ENCODE results near the gene ETF1. TPM values are rescaled to one million over a fixed set of nuclear protein-coding genes. Genes with fewer than 3 reads are reported as not detected.
"Not testable (repeated sequence)": the region's sequence is repeated elsewhere in the genome, so short reads cannot be mapped to it uniquely, and the experiment has no call there.

The ETF1 gene
- total and polyA plus RNA-seq, 4 experiments from 2014 or later: 31.1 to 46.5 (median 43.9) TPM

DNA sequence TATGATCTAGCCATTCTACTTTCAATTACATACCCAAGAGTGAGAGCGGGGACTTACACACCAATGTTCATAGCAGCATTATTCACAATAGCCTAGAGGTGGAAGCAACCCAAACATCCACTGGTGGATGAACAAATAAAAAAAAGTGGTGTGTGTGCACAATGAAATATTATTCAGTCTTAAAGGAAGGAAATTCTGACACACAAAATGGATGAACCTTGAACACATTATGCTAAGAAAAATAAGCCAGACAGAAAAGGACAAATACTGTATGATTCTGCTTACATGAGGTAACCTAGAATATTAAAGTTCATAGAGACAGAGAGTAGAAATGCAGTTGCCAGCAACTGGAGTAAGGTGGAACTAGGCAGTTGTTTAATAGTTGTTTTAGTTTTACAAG lies 22.1 kb downstream of the ETF1 start:
- no peak for DNase-seq
- no peak overlapping the region for H3K4me3 Mint-ChIP-seq
- H3K27ac Mint-ChIP-seq: no peak overlapping the region
- peaks cover 19 to 36% (median 22%) of the 10 kb centered on the region in 4 donors for H3K4me1 Mint-ChIP-seq
- H3K27me3 Mint-ChIP-seq: no peaks in the 10 kb centered on the region
- intact Hi-C loops (cut with micrococcal nuclease): no loop called here
- H3K36me3 Mint-ChIP-seq: peaks cover 15 to 35% of the 10 kb centered on the region in 2 donors
- Histone ChIP-seq H3K36me3 (ENCODE audit: insufficient read depth, low read length) (peaks cover 26% of the 10 kb centered on the region), H3K4me3 (ENCODE audit: low read length in 2 of 2) (no peak overlapping the region), H3K9me3 (ENCODE audit: control insufficient read depth in 1 of 2, low read length in 2 of 2) (no peaks in the 10 kb centered on the region), H3K4me1 (ENCODE audit: insufficient read depth, low read length) (no peaks in the 10 kb centered on the region), H3K27me3 (ENCODE audit: insufficient read depth, low read length) (no peaks in the 10 kb centered on the region), H3K27ac (ENCODE audit: low read depth, low read length) (no peak overlapping the region)
- CTCF ChIA-PET (ENCODE audit: partially characterized antibody): no interaction called here
- POLR2A ChIA-PET (ENCODE audit: partially characterized antibody): no interaction called here
- no peaks in the 10 kb centered on the region for H3K9me3 Mint-ChIP-seq

DNA sequence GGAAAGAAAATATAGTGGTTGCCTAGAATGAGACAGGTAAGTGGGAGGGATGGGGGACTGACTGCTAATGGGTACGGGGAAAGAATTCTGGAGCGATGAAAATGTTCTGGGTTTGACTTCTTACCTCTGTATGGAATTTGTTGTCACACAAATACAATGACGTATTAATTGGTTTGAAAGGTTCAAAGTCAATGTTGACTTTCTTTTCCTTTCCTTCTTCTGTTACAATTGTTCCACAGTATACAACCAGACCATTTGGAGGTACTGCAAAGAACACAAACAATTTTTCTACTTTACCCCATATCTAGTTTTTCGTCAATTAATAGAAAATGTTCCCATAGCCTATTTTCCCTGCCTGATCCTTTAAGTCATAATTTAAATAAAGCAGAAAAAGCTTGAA lies 25.6 kb downstream of the ETF1 start:
- H3K27me3 Mint-ChIP-seq: no peaks in the 10 kb centered on the region
- H3K4me1 Mint-ChIP-seq: peaks cover 16 to 21% (median 18%) of the 10 kb centered on the region in 4 donors
- no peaks in the 10 kb centered on the region for H3K4me1 ChIP-seq (ENCODE audit: insufficient read depth, low read length)
- no peak overlapping the region for H3K27ac ChIP-seq (ENCODE audit: low read depth, low read length)
- no peak for DNase-seq
- no peak overlapping the region for H3K27ac Mint-ChIP-seq
- no peak overlapping the region for H3K4me3 Mint-ChIP-seq
- H3K27me3 ChIP-seq (ENCODE audit: insufficient read depth, low read length): no peaks in the 10 kb centered on the region
- no peak overlapping the region for H3K4me3 ChIP-seq (ENCODE audit: low read length in 2 of 2)
- no peaks in the 10 kb centered on the region for H3K9me3 Mint-ChIP-seq
- no peaks in the 10 kb centered on the region for H3K9me3 ChIP-seq (ENCODE audit: control insufficient read depth in 1 of 2, low read length in 2 of 2)
- H3K36me3 ChIP-seq (ENCODE audit: insufficient read depth, low read length): peaks cover 57% of the 10 kb centered on the region
- intact Hi-C loops (cut with micrococcal nuclease): no loop called here
- peaks cover 16 to 64% of the 10 kb centered on the region in 2 donors for H3K36me3 Mint-ChIP-seq
- ChIA-PET POLR2A (ENCODE audit: partially characterized antibody) (no interaction called here), CTCF (ENCODE audit: partially characterized antibody) (interaction anchor here (4.3 kb wide), 1 partner anchor 68 kb away, joined by 14 read pairs; no protein-coding TSS in a partner anchor)

DNA sequence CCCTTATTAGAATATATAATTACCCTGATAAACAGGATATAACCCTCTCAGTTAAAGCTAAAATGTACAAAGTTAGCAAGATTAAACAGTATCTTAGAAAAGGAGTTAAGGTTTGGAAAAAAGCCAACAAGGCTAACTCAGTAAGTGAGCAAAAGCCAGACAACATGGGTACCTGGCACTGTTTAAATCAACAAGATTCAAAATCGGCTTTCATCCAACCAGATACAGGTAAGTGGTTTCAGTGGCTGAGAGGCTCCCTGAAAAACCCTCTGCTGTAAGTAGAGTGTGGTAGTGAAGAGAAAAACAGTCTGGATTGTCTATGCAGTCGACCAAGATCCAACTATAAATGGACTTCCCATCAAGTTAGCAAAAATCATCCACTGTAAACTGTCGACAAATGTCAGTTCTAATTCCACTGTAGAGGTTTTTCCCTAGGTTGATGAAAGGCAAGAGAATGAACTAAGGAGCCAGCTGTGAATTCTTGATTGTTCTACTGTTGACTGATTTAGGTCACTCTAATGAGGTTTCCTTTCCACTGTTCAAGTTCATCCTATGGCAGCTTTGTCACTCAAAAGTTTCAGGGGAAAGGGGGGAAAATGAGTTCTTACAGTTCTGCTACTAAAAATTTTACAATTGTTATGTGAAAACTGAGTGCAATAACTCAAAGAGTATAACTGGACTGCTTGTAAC lies 27.3 kb downstream of the ETF1 start:
- Histone ChIP-seq H3K9me3 (ENCODE audit: control insufficient read depth in 1 of 2, low read length in 2 of 2) (no peaks in the 10 kb centered on the region), H3K27ac (ENCODE audit: low read depth, low read length) (no peak overlapping the region), H3K27me3 (ENCODE audit: insufficient read depth, low read length) (no peaks in the 10 kb centered on the region), H3K36me3 (ENCODE audit: insufficient read depth, low read length) (peaks cover 65% of the 10 kb centered on the region), H3K4me1 (ENCODE audit: insufficient read depth, low read length) (no peaks in the 10 kb centered on the region), H3K4me3 (ENCODE audit: low read length in 2 of 2) (no peak overlapping the region)
- DNase-seq: no peak
- intact Hi-C loops (cut with micrococcal nuclease): no loop called here
- Mint-ChIP-seq H3K27me3 (no peaks in the 10 kb centered on the region), H3K4me1 (peaks cover 12 to 13% (median 12%) of the 10 kb centered on the region in 4 donors), H3K27ac (peak overlapping the region in 3 of 7 donors; percentile 10 to 70 (median 50)), H3K36me3 (peaks cover 27 to 74% of the 10 kb centered on the region in 2 donors), H3K4me3 (no peak overlapping the region), H3K9me3 (no peaks in the 10 kb centered on the region)
- CTCF ChIA-PET (ENCODE audit: partially characterized antibody): interaction anchor here (0.9 to 4.3 kb wide), 3 partner anchors 12 to 66 kb away, joined by 4 to 14 read pairs (median 8); no protein-coding TSS in a partner anchor
- POLR2A ChIA-PET (ENCODE audit: partially characterized antibody): no interaction called here

DNA sequence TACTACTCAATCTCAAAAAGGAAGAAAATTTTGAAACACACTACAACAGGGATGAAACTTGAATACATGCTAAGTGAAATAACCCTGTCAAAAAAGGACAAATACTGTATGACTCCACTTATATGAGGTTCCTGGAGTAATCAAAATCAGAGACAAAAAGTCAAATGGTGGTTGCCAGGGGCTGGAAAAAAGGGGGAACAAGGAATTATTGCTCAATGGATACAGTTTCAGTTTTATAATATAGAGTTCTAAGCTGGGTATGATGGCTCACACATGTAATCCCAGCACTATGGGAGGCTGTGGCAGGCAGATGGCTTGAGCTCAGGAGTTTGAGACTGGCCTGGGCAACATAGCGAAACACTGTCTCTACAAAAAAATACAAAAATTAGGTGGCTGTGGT lies 29.0 kb downstream of the ETF1 start:
- no peak overlapping the region for H3K4me3 ChIP-seq (ENCODE audit: low read length in 2 of 2)
- ChIA-PET CTCF (ENCODE audit: partially characterized antibody) (interaction anchor here (1.9 to 4.3 kb wide), 4 partner anchors 10 to 64 kb away, joined by 3 to 14 read pairs (median 9); no protein-coding TSS in a partner anchor), POLR2A (ENCODE audit: partially characterized antibody) (no interaction called here)
- DNase-seq: no peak
- H3K4me3 Mint-ChIP-seq: no peak overlapping the region
- H3K9me3 ChIP-seq (ENCODE audit: control insufficient read depth in 1 of 2, low read length in 2 of 2): no peaks in the 10 kb centered on the region
- H3K9me3 Mint-ChIP-seq: no peaks in the 10 kb centered on the region
- intact Hi-C loops (cut with micrococcal nuclease): no loop called here
- no peaks in the 10 kb centered on the region for H3K4me1 ChIP-seq (ENCODE audit: insufficient read depth, low read length)
- peaks cover 36 to 79% of the 10 kb centered on the region in 2 donors for H3K36me3 Mint-ChIP-seq
- H3K27ac ChIP-seq (ENCODE audit: low read depth, low read length): no peak overlapping the region
- H3K27ac Mint-ChIP-seq: peak overlapping the region in 3 of 7 donors; percentile 5 to 66 (median 17)
- no peaks in the 10 kb centered on the region for H3K27me3 ChIP-seq (ENCODE audit: insufficient read depth, low read length)
- peaks cover 75% of the 10 kb centered on the region for H3K36me3 ChIP-seq (ENCODE audit: insufficient read depth, low read length)
- peaks cover 4 to 8% (median 5%) of the 10 kb centered on the region in 4 donors for H3K4me1 Mint-ChIP-seq
- no peaks in the 10 kb centered on the region for H3K27me3 Mint-ChIP-seq

DNA sequence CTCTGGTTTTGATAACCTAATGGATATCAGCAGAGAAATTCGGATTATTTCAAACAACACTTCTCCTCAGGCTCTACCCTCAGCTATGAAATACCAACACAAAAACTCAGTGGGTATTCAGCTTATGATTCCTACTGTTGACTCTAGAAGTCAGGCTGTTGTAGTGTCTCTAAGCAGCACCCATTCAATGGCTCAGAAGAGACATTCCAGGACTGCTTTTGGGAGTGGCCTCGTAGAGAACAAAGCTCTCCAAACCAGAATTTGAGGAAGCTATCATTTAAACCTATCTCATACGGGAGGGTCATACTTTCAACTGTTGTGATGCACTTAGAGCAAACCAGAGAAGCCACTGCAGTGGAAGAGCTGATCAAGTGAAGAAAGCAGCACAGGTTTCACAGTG lies 34.1 kb downstream of the ETF1 start:
- Mint-ChIP-seq H3K4me3 (no peak overlapping the region), H3K36me3 (peaks cover 36 to 58% of the 10 kb centered on the region in 2 donors), H3K9me3 (no peaks in the 10 kb centered on the region), H3K4me1 (no peaks in the 10 kb centered on the region), H3K27ac (peak overlapping the region in 3 of 7 donors; percentile 24 to 60 (median 30)), H3K27me3 (no peaks in the 10 kb centered on the region)
- Histone ChIP-seq H3K27ac (ENCODE audit: low read depth, low read length) (no peak overlapping the region), H3K36me3 (ENCODE audit: insufficient read depth, low read length) (peaks cover 50% of the 10 kb centered on the region), H3K4me3 (ENCODE audit: low read length in 2 of 2) (no peak overlapping the region), H3K27me3 (ENCODE audit: insufficient read depth, low read length) (no peaks in the 10 kb centered on the region), H3K4me1 (ENCODE audit: insufficient read depth, low read length) (no peaks in the 10 kb centered on the region), H3K9me3 (ENCODE audit: control insufficient read depth in 1 of 2, low read length in 2 of 2) (no peaks in the 10 kb centered on the region)
- ChIA-PET CTCF (ENCODE audit: partially characterized antibody) (interaction anchor here (0.9 to 3.5 kb wide), 4 partner anchors 9 to 71 kb away, joined by 3 to 31 read pairs (median 7); no protein-coding TSS in a partner anchor), POLR2A (ENCODE audit: partially characterized antibody) (no interaction called here)
- intact Hi-C loops (cut with micrococcal nuclease): no loop called here
- DNase-seq: no peak

DNA sequence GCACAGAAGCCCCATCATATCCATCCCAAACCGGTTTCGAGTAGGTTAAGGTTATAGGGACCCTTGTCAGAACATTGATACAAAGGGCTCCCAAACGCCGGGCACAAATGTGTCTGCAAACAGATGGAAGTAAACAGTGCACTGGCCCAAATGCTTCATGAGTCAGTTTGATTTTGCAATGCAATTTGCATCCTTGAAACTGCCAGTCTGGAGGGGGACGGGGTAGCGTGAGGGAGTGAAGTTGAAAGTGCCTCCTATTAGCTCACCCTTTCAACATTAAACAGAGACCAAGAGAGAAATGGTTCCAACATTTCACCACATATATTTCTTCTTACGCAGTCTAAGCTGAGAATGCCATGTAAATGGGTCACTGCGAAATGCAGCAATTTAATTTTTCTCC lies 35.6 kb downstream of the ETF1 start:
- CTCF ChIA-PET (ENCODE audit: partially characterized antibody): interaction anchor here (3.5 kb wide), 1 partner anchor 59 kb away, joined by 31 read pairs; no protein-coding TSS in a partner anchor
- POLR2A ChIA-PET (ENCODE audit: partially characterized antibody); H3K27me3 ChIP-seq (ENCODE audit: insufficient read depth, low read length); H3K27ac ChIP-seq (ENCODE audit: low read depth, low read length); intact Hi-C loops (cut with micrococcal nuclease); H3K4me3 ChIP-seq (ENCODE audit: low read length in 2 of 2); H3K4me3 Mint-ChIP-seq; H3K9me3 ChIP-seq (ENCODE audit: control insufficient read depth in 1 of 2, low read length in 2 of 2); DNase-seq; H3K4me1 ChIP-seq (ENCODE audit: insufficient read depth, low read length); H3K9me3 Mint-ChIP-seq; H3K27me3 Mint-ChIP-seq; H3K27ac Mint-ChIP-seq; H3K4me1 Mint-ChIP-seq: not testable (repeated sequence)
- peaks cover 36% of the 10 kb centered on the region for H3K36me3 ChIP-seq (ENCODE audit: insufficient read depth, low read length)
- peaks cover 34 to 44% of the 10 kb centered on the region in 2 donors for H3K36me3 Mint-ChIP-seq

DNA sequence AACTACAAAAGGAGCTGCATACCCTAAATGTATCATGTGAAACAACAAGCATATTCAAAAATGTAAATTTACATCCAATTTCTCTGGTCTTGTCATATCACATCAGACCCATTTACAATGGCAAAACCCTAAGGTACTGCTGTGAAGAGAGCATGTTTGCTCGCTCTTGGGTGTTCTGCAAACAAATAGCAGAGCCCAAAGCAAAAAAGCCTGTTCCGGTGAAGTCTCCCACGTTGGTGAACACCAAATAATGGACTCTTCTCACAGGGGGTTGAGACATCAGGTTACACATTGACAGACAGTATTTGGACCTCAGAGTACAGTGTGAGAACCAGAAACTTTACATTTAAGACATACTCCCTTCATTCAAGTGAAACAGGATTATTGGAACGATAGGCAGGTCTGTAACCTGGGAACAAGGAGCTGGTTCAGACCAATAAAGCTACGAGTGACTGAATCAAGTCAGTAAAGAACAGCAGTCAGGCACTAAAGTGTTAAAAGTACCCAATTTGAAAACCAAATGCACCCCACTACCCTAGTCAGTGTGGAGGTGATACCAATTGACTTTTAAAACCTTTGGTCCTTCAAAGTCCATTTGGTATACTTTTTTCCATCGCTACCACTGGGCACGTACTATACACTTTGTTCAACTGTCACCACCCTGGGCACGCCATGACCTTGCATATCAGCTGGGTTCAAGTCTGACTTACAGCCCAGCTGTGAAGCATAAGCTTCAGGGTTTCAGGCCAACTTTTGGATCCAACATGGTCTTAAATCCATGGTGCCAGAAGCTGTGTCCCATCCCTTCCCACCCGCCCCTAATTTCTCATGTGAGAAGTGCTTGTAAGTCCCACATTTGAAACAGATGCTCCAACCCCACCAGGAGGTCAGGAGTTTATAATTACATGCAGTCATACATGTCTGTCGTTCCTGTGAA lies 36.4 kb downstream of the ETF1 start:
- Histone ChIP-seq H3K27me3 (ENCODE audit: insufficient read depth, low read length) (no peaks in the 10 kb centered on the region), H3K9me3 (ENCODE audit: control insufficient read depth in 1 of 2, low read length in 2 of 2) (no peaks in the 10 kb centered on the region), H3K4me1 (ENCODE audit: insufficient read depth, low read length) (no peaks in the 10 kb centered on the region), H3K4me3 (ENCODE audit: low read length in 2 of 2) (no peak overlapping the region), H3K27ac (ENCODE audit: low read depth, low read length) (no peak overlapping the region), H3K36me3 (ENCODE audit: insufficient read depth, low read length) (peaks cover 32% of the 10 kb centered on the region)
- Mint-ChIP-seq H3K4me3 (no peak overlapping the region), H3K27me3 (no peaks in the 10 kb centered on the region), H3K27ac (no peak overlapping the region), H3K9me3 (no peaks in the 10 kb centered on the region), H3K4me1 (peaks cover 0 to 4% (median 1%) of the 10 kb centered on the region in 4 donors), H3K36me3 (peaks cover 32 to 38% of the 10 kb centered on the region in 2 donors)
- ChIA-PET POLR2A (ENCODE audit: partially characterized antibody) (no interaction called here), CTCF (ENCODE audit: partially characterized antibody) (no interaction called here)
- intact Hi-C loops (cut with micrococcal nuclease): no loop called here
- DNase-seq: no peak
